Bronchial epithelial cell (primary cell): ENCODE results near the gene ARGLU1. TPM values are rescaled to one million over a fixed set of nuclear protein-coding genes. Genes with fewer than 3 reads are reported as not detected.

Experiments used
- DNase-seq: peaks from one replicate; pipeline ENCODE4 v3.0.0-alpha.2; 2010; ENCODE audit warnings: low read depth
- FAIRE-seq: peaks from 2 replicates; lab custom pipeline; 2011; peaks lifted over from hg19 to GRCh38; lab: Jason Lieb, UNC
- H3K27me3 ChIP-seq: 2 replicates; pipeline ENCODE4 v1.5.1; 2011; ENCODE audit warnings: low read length; ENCODE audit not compliant: control insufficient read depth, insufficient read depth
- H3K36me3 ChIP-seq: 2 replicates; pipeline ENCODE4 v1.5.1; 2011; ENCODE audit warnings: low read length; ENCODE audit not compliant: control insufficient read depth, insufficient read depth
- H3K4me3 ChIP-seq: 2 replicates; pipeline ENCODE4 v1.5.1; 2011; ENCODE audit warnings: mild to moderate bottlenecking, low read depth, low read length, control low read depth
- total RNA-seq: library from RNA; depleted of rRNA; stranded (reverse); fragments of >200 nt; gene quantifications from 2 replicates; pipeline ENCODE4 v1.2.1, GENCODE V29; 2014
- TF ChIP-seq, protein P1 (sequence below): IDR thresholded peaks from 2 replicates; pipeline ENCODE4 v1.5.1; 2011; ENCODE audit warnings: mild to moderate bottlenecking, moderate library complexity, low read length, control low read depth, inconsistent platforms; ENCODE audit not compliant: insufficient read depth, severe bottlenecking

The ARGLU1 gene
- total RNA-seq, 1 donor from 2014 or later = 31.9 TPM

DNA sequence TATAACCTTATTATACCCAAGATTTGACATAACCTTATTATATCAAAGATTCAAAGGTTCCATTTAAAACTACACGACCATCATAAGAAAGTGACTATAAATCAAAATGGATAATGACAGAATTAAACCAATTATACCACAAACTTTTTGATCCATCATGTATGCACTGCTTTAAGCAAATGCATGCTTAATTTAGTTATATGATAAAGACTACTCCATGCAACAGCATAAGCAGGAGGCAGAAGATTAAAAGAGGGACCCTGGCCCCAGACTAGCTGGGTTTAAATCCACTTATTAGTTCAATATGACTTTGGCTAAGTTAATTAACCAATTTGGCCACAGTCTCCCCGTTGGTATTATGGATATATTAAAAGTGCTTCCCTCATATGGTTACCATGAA, 43.8 kb downstream of the ARGLU1 start:
- TF ChIP-seq, protein P1, sequence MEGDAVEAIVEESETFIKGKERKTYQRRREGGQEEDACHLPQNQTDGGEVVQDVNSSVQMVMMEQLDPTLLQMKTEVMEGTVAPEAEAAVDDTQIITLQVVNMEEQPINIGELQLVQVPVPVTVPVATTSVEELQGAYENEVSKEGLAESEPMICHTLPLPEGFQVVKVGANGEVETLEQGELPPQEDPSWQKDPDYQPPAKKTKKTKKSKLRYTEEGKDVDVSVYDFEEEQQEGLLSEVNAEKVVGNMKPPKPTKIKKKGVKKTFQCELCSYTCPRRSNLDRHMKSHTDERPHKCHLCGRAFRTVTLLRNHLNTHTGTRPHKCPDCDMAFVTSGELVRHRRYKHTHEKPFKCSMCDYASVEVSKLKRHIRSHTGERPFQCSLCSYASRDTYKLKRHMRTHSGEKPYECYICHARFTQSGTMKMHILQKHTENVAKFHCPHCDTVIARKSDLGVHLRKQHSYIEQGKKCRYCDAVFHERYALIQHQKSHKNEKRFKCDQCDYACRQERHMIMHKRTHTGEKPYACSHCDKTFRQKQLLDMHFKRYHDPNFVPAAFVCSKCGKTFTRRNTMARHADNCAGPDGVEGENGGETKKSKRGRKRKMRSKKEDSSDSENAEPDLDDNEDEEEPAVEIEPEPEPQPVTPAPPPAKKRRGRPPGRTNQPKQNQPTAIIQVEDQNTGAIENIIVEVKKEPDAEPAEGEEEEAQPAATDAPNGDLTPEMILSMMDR = no peak
- Histone ChIP-seq H3K27me3 (no peaks in the 10 kb centered on the region), H3K36me3 (no peaks in the 10 kb centered on the region), H3K4me3 (no peak overlapping the region)
- DNase-seq (no peak), FAIRE-seq (no peak)

GRCh38 chr13:106523576-106523975, 44.4 kb downstream of the ARGLU1 start:
- Histone ChIP-seq H3K36me3 (no peaks in the 10 kb centered on the region), H3K27me3 (no peaks in the 10 kb centered on the region), H3K4me3 (no peak overlapping the region)
- FAIRE-seq (no peak), DNase-seq (peak; percentile 74)
- TF ChIP-seq, protein P1 = no peak

DNA sequence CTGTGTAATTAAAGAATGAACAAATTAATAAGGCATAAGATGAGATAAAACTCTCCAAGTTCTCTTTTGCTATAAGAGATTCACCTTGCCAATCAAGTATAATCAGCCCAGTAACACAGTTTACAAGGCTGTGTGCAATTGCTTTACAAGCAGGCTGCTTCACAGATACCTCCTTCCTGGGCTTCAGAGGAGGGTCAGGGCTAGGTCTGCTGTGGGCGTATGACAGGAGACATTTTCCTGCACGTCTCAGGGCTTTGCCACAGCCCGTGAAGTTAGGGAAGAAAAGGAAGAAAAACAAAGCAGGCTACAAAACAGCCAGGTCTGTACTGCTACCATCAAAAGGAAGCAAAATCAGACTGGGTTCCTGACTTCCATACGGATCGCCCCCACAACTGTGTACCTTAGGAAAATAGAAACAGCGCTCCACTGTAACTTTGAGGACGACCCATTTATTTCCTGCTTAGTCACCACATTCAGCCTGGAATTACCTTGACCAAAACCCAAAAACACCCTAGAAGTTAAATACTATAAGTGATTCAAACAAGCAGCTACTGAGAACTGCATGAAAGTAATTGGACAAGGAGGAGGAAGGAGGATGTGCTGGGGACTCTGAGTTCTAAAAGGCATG, 44.9 kb downstream of the ARGLU1 start:
- Histone ChIP-seq H3K36me3 (peaks cover 3% of the 10 kb centered on the region), H3K27me3 (no peaks in the 10 kb centered on the region), H3K4me3 (no peak overlapping the region)
- TF ChIP-seq, protein P1 = no peak
- DNase-seq (peak; percentile 58), FAIRE-seq (no peak)

GRCh38 chr13:106522112-106522705, 45.7 kb downstream of the ARGLU1 start:
- DNase-seq = peak; percentile 77
- Histone ChIP-seq H3K36me3 (peaks cover 3% of the 10 kb centered on the region), H3K4me3 (no peak overlapping the region), H3K27me3 (no peaks in the 10 kb centered on the region)
- FAIRE-seq = no peak
- TF ChIP-seq, protein P1 = no peak

- Histone ChIP-seq H3K36me3 (peaks cover 4% of the 10 kb centered on the region), H3K27me3 (no peaks in the 10 kb centered on the region), H3K4me3 (no peak overlapping the region)
- peak; percentile 64 for DNase-seq
- FAIRE-seq = no peak
- TF ChIP-seq, protein P1 = no peak
These were observed 46.7 kb downstream of the ARGLU1 start for GRCh38 chr13:106521095-106521799.
